ENCODE measurements around the gene MTCL3.

MTCL3 gene

GRCh38 chr6:127522714-127523113, 3.6 kb upstream of the MTCL3 start:
- DNase-seq (no peak), ATAC-seq (ENCODE audit: low read depth) (no peak)
- intact Hi-C loops (cut with micrococcal nuclease), result no loop called here
- no peak overlapping the region for H3K4me3 Mint-ChIP-seq
- no peaks in the 10 kb centered on the region for H3K9me3 Mint-ChIP-seq
- peaks cover 9% of the 10 kb centered on the region for H3K4me1 Mint-ChIP-seq
- H3K36me3 Mint-ChIP-seq (ENCODE audit: low read depth), result no peaks in the 10 kb centered on the region
- ChIA-PET CTCF (no interaction called here), POLR2A (no interaction called here)
- no peak for TF ChIP-seq CTCF (IDR thresholded peaks at IDR 0.05)
- peaks cover 53% of the 10 kb centered on the region for H3K27me3 Mint-ChIP-seq
- no peak overlapping the region for H3K27ac Mint-ChIP-seq

GRCh38 chr6:127520066-127520465, 931 bp upstream of the MTCL3 start:
- Mint-ChIP-seq H3K27me3 (peaks cover 57% of the 10 kb centered on the region), H3K9me3 (no peaks in the 10 kb centered on the region), H3K4me1 (peaks cover 20% of the 10 kb centered on the region), H3K27ac (no peak overlapping the region), H3K4me3 (no peak overlapping the region), H3K36me3 (ENCODE audit: low read depth) (no peaks in the 10 kb centered on the region)
- intact Hi-C loops (cut with micrococcal nuclease), result loop anchor here (2.0 kb wide), 1 partner anchor 1773 kb away; no protein-coding TSS in a partner anchor
- ATAC-seq (ENCODE audit: low read depth) (no peak), DNase-seq (no peak)
- TF ChIP-seq CTCF (IDR thresholded peaks at IDR 0.05), result no peak
- POLR2A ChIA-PET, result no interaction called here
- CTCF ChIA-PET, result interaction anchor here (0.7 to 1.0 kb wide), 4 partner anchors 20 to 469 kb away, joined by 3 read pairs; no protein-coding TSS in a partner anchor

GRCh38 chr6:127519469-127519785, 292 bp upstream of the MTCL3 start:
- POLR2A ChIA-PET, result no interaction called here

GRCh38 chr6:127518191-127518709, 885 bp downstream of the MTCL3 start:
- intact Hi-C loops (cut with micrococcal nuclease), result no loop called here
- ATAC-seq (ENCODE audit: low read depth), result no peak

More at GRCh38 chr6:127519469-127519785, 292 bp upstream of the MTCL3 start:
- Mint-ChIP-seq H3K4me1 (peaks cover 26% of the 10 kb centered on the region), H3K27me3 (peaks cover 62% of the 10 kb centered on the region), H3K36me3 (ENCODE audit: low read depth) (no peaks in the 10 kb centered on the region), H3K4me3 (no peak overlapping the region), H3K9me3 (no peaks in the 10 kb centered on the region), H3K27ac (no peak overlapping the region)
- DNase-seq, result no peak
- ATAC-seq (ENCODE audit: low read depth), result no peak
- intact Hi-C loops (cut with micrococcal nuclease), result no loop called here
- TF ChIP-seq CTCF (IDR thresholded peaks at IDR 0.05), result no peak
- CTCF ChIA-PET, result interaction anchor here (0.9 to 1.0 kb wide), 2 partner anchors 26 to 216 kb away, joined by 3 read pairs; no protein-coding TSS in a partner anchor

GRCh38 chr6:127517693-127518092, 1.4 kb downstream of the MTCL3 start:
- ChIA-PET CTCF (interaction anchor here (0.9 to 1.2 kb wide), 2 partner anchors 46 to 51 kb away, joined by 3 read pairs; no protein-coding TSS in a partner anchor), POLR2A (no interaction called here)
- no peak for TF ChIP-seq CTCF (IDR thresholded peaks at IDR 0.05)
- intact Hi-C loops (cut with micrococcal nuclease), result loop anchor here (2.0 kb wide), 1 partner anchor 251 kb away; the partner anchor contains the start of gene RNF146
- no peak overlapping the region for H3K27ac Mint-ChIP-seq
- H3K9me3 Mint-ChIP-seq, result no peaks in the 10 kb centered on the region
- ATAC-seq (ENCODE audit: low read depth) (no peak), DNase-seq (no peak)
- H3K27me3 Mint-ChIP-seq, result peaks cover 52% of the 10 kb centered on the region
- H3K36me3 Mint-ChIP-seq (ENCODE audit: low read depth), result no peaks in the 10 kb centered on the region
- H3K4me3 Mint-ChIP-seq, result no peak overlapping the region
- H3K4me1 Mint-ChIP-seq, result peaks cover 28% of the 10 kb centered on the region

More at GRCh38 chr6:127518191-127518709, 885 bp downstream of the MTCL3 start:
- no peak for DNase-seq
- no peak for TF ChIP-seq CTCF (IDR thresholded peaks at IDR 0.05)
- H3K27ac Mint-ChIP-seq, result no peak overlapping the region
- H3K36me3 Mint-ChIP-seq (ENCODE audit: low read depth), result no peaks in the 10 kb centered on the region
- peaks cover 28% of the 10 kb centered on the region for H3K4me1 Mint-ChIP-seq
- peaks cover 57% of the 10 kb centered on the region for H3K27me3 Mint-ChIP-seq
- no peaks in the 10 kb centered on the region for H3K9me3 Mint-ChIP-seq
- POLR2A ChIA-PET, result no interaction called here
- CTCF ChIA-PET, result interaction anchor here (0.7 kb wide), 1 partner anchor 291 kb away, joined by 3 read pairs; no protein-coding TSS in a partner anchor
- H3K4me3 Mint-ChIP-seq, result no peak overlapping the region

Data from activated B cell treated with CpG ODN at 0.5 μM for 24 hours (primary cell).